ENCODE results near the gene ZNF426.

GRCh38 chr19:9538183-9539058 lies at the start of gene ZNF426:
- TF ChIP-seq CTCF (IDR thresholded peaks at IDR 0.05) (no peak), EZH2 (IDR thresholded peaks at IDR 0.05; ENCODE audit: borderline replicate concordance, insufficient read depth, low read depth, low read length, poor library complexity, severe bottlenecking) (no peak)
